HepG2 (cell line): ENCODE measurements around the gene CAMK2G.

Experiments
- EZH2 ChIP-seq: conservative IDR thresholded peaks from 2 replicates; pipeline ENCODE4 v1.6.1; 2012; ENCODE audit warnings: mild to moderate bottlenecking, low read depth, low read length, moderate library complexity
- SNAI1 ChIP-seq: sonication (generic); formaldehyde crosslinking; IDR thresholded peaks from 2 replicates; pipeline ENCODE4 v1.5.0; 2020; ENCODE audit warnings: mild to moderate bottlenecking, missing genetic modification reagents, borderline replicate concordance
- ZKSCAN1 ChIP-seq: fragments of 150-350 bp; IDR thresholded peaks from 2 replicates; pipeline ENCODE4 v1.6.1; 2014; ENCODE audit warnings: low read length
- TF ChIP-seq, protein P1 (sequence below): sonication (generic); formaldehyde crosslinking; IDR thresholded peaks from 2 replicates; pipeline ENCODE4 v1.4.0; 2020; ENCODE audit warnings: missing genetic modification reagents
- TF ChIP-seq, protein P2 (sequence below), 2 experiments: sonication (generic) in 1 of 2; formaldehyde crosslinking in 1 of 2; IDR thresholded peaks; 2 replicates each; pipeline versions ENCODE4 v1.4.0 to v1.6.1; 2018 to 2020; ENCODE audit warnings: missing genetic modification reagents in 2 of 2, borderline replicate concordance in 1 of 2, low read depth in 1 of 2, mild to moderate bottlenecking in 1 of 2, missing biosample characterization in 1 of 2

DNA sequence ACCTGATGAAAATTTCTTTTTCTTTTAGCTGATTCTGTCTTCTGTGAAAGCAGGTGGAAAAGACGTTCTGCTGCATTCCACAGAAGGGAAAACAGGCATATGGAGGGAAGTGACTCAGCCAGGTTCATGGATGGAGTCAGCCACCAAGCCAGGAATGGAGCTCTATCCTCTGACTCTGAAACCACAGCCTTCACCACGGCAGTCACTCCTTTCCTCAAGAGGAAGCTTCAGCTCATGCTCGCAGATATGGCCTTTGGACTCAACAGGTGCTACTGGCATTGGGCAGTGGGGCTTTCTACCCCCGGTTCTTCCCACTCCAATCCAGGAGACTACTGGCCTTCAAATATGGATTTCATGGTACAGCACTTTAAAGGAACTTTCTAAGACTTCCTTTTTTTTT, 25.1 kb upstream of the CAMK2G start:
- TF ChIP-seq, protein P1, sequence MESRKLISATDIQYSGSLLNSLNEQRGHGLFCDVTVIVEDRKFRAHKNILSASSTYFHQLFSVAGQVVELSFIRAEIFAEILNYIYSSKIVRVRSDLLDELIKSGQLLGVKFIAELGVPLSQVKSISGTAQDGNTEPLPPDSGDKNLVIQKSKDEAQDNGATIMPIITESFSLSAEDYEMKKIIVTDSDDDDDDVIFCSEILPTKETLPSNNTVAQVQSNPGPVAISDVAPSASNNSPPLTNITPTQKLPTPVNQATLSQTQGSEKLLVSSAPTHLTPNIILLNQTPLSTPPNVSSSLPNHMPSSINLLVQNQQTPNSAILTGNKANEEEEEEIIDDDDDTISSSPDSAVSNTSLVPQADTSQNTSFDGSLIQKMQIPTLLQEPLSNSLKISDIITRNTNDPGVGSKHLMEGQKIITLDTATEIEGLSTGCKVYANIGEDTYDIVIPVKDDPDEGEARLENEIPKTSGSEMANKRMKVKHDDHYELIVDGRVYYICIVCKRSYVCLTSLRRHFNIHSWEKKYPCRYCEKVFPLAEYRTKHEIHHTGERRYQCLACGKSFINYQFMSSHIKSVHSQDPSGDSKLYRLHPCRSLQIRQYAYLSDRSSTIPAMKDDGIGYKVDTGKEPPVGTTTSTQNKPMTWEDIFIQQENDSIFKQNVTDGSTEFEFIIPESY: no peak
- TF ChIP-seq SNAI1 (CRISPR knock-in tag) (no peak), EZH2 (no peak), ZKSCAN1 (no peak)
- TF ChIP-seq, protein P2, sequence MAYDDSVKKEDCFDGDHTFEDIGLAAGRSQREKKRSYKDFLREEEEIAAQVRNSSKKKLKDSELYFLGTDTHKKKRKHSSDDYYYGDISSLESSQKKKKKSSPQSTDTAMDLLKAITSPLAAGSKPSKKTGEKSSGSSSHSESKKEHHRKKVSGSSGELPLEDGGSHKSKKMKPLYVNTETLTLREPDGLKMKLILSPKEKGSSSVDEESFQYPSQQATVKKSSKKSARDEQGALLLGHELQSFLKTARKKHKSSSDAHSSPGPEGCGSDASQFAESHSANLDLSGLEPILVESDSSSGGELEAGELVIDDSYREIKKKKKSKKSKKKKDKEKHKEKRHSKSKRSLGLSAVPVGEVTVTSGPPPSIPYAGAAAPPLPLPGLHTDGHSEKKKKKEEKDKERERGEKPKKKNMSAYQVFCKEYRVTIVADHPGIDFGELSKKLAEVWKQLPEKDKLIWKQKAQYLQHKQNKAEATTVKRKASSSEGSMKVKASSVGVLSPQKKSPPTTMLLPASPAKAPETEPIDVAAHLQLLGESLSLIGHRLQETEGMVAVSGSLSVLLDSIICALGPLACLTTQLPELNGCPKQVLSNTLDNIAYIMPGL (CRISPR knock-in tag; IDR thresholded peaks at IDR 0.05; ENCODE audit: borderline replicate concordance in 1 of 2, low read depth in 1 of 2): no peak
